Stimulated activated naive CD8-positive, alpha-beta T cell treated with anti-CD3 and anti-CD28 coated beads, Interleukin-15, amount 100 ng/mL, for 72 hours (primary cell): ENCODE data around the gene MYEOV.
A peak's percentile ranks its signal among the peaks of the same experiment; 100 is the strongest.

Experiments
- ATAC-seq: fragments of 150-1000 bp; cut with Tn5 transposase; 2 replicates; pipeline ENCODE4 v1.10.0; 2021; ENCODE audit warnings: mild to moderate bottlenecking, moderate library complexity
- DNase-seq, 2 donors: peaks; one replicate each; pipeline ENCODE4 v3.0.0; 2021 to 2022
- H3K27ac Mint-ChIP-seq, 2 donors: one replicate each; pipeline ENCODE4 v1.8.0; 2022; ENCODE audit warnings: mild to moderate bottlenecking in 2 of 2, mixed read lengths in 2 of 2, moderate library complexity in 2 of 2
- H3K27me3 Mint-ChIP-seq: one replicate; pipeline ENCODE4 v1.8.0; 2022; ENCODE audit warnings: mixed read lengths
- H3K4me1 Mint-ChIP-seq: one replicate; pipeline ENCODE4 v1.8.0; 2022; ENCODE audit warnings: mild to moderate bottlenecking, mixed read lengths
- H3K4me3 Mint-ChIP-seq, 2 donors: one replicate each; pipeline ENCODE4 v1.8.0; 2022; ENCODE audit warnings: mild to moderate bottlenecking in 2 of 2, mixed read lengths in 2 of 2, moderate library complexity in 1 of 2
- H3K9me3 Mint-ChIP-seq, 2 donors: one replicate each; pipeline ENCODE4 v1.8.0; 2022; ENCODE audit warnings: mixed read lengths in 2 of 2

The MYEOV gene

GRCh38 chr11:69274531-69275016 is 19.4 kb upstream of the MYEOV start:
- ATAC-seq: no peak
- no peak for DNase-seq
- Mint-ChIP-seq H3K4me1 (no peaks in the 10 kb centered on the region), H3K27ac (no peak overlapping the region), H3K4me3 (no peak overlapping the region), H3K9me3 (peaks cover 6 to 7% of the 10 kb centered on the region in 2 donors), H3K27me3 (no peaks in the 10 kb centered on the region)

- peaks cover 6 to 7% of the 10 kb centered on the region in 2 donors for H3K9me3 Mint-ChIP-seq
- H3K27ac Mint-ChIP-seq: no peak overlapping the region
- H3K4me1 Mint-ChIP-seq: no peaks in the 10 kb centered on the region
- DNase-seq (no peak), ATAC-seq (no peak)
- H3K4me3 Mint-ChIP-seq: no peak overlapping the region
- H3K27me3 Mint-ChIP-seq: no peaks in the 10 kb centered on the region
Observed at GRCh38 chr11:69275178-69275577, 18.8 kb upstream of the MYEOV start.

- no peak overlapping the region for H3K4me3 Mint-ChIP-seq
- no peak for ATAC-seq
- H3K4me1 Mint-ChIP-seq: no peaks in the 10 kb centered on the region
- H3K27ac Mint-ChIP-seq: no peak overlapping the region
- no peak for DNase-seq
- peaks cover 6 to 7% of the 10 kb centered on the region in 2 donors for H3K9me3 Mint-ChIP-seq
- no peaks in the 10 kb centered on the region for H3K27me3 Mint-ChIP-seq
Observed at GRCh38 chr11:69276165-69276564, 17.8 kb upstream of the MYEOV start.

GRCh38 chr11:69277074-69277809 is 16.7 kb upstream of the MYEOV start:
- Mint-ChIP-seq H3K9me3 (peaks cover under 1 to 2% of the 10 kb centered on the region in 2 donors), H3K27me3 (no peaks in the 10 kb centered on the region), H3K4me1 (no peaks in the 10 kb centered on the region), H3K27ac (no peak overlapping the region), H3K4me3 (no peak overlapping the region)
- ATAC-seq (no peak), DNase-seq (no peak)

DNA sequence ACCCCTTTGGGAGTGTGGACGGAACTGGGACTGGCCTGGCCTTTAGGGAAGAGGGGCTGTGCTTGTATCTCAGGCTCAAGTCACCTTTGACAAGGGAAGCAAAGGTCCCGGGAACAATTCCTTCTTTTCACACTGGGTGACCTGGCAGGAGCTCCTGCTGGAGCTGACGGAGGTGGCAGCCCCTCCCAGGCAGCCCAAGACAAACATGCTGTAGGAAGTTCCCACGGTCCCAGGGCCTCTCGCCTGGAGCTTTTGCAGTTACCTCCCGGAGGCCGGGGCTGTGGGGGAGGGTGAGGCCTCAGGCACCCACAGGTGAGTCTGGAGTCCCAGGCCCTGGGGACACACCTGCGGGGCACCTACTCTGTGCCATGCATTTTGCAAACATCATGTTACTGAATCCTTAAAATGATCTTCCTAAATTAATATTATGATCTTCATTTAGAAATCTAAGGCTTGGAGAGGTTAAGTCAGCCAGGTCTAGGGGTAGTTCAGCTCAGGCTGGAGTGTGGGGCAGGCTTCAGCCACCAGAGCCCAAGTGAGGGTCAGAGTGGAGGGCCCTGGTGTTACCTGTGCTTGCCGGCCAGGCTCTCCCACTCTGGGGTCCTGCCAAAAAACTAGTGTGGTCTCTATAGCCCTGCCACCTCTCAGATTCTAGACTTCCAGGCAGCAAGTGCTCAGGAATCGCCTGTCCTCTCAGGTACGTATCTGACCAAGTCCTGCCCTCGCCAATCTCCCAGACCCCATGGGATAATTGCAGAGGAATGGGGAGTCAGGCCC is 15.7 kb upstream of the MYEOV start:
- DNase-seq (no peak), ATAC-seq (no peak)
- H3K27ac Mint-ChIP-seq: no peak overlapping the region
- no peaks in the 10 kb centered on the region for H3K9me3 Mint-ChIP-seq
- H3K4me3 Mint-ChIP-seq: no peak overlapping the region
- no peaks in the 10 kb centered on the region for H3K27me3 Mint-ChIP-seq
- no peaks in the 10 kb centered on the region for H3K4me1 Mint-ChIP-seq

GRCh38 chr11:69280451-69280850 is 13.5 kb upstream of the MYEOV start:
- ATAC-seq (no peak), DNase-seq (no peak)
- Mint-ChIP-seq H3K27me3 (peaks cover 3% of the 10 kb centered on the region), H3K4me3 (no peak overlapping the region), H3K9me3 (no peaks in the 10 kb centered on the region), H3K4me1 (no peaks in the 10 kb centered on the region), H3K27ac (no peak overlapping the region)

DNA sequence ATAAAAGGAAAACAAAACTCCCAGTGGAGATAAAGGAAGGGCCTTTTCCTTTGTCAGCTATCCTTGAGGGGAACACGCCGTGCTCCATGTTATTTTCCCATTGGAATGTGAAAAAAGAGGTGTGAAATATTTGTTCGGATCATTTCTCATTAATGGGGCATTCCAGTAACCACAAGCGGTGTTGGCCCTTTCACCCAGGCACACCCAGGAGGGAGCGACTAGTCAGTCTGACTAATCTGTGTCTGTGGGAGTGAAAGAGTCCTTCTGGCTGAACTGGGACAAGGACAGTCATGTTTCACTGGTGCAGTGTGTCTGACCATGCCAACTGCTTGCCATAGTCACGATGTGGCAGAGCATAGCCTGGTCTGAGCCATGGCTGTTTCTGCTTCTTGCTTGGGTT is 13.0 kb upstream of the MYEOV start:
- no peak overlapping the region for H3K27ac Mint-ChIP-seq
- no peak for DNase-seq
- no peaks in the 10 kb centered on the region for H3K9me3 Mint-ChIP-seq
- no peaks in the 10 kb centered on the region for H3K4me1 Mint-ChIP-seq
- H3K27me3 Mint-ChIP-seq: peaks cover 9% of the 10 kb centered on the region
- H3K4me3 Mint-ChIP-seq: no peak overlapping the region
- no peak for ATAC-seq

DNA sequence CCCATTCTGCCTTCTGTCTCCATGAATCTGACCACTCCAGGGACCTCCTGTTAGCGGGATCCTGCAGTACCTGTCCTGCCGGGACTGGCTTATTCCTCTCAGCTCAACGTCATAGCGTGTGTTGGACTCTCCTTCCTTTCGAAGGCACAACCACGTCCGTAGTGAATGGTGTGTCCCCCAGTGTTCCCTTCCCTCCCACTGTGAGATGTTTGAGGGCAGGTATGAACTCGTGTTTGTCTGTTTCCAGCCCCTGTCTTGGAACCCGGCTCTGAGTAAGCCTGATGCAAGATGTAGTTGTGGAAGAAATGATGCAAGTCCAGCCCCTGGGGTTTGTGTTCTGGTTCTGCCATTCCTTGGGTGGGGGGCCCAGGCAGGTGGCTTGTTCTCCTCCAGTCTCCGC is 10.5 kb upstream of the MYEOV start:
- Mint-ChIP-seq H3K27ac (no peak overlapping the region), H3K4me3 (no peak overlapping the region), H3K4me1 (no peaks in the 10 kb centered on the region), H3K9me3 (no peaks in the 10 kb centered on the region), H3K27me3 (peaks cover 14% of the 10 kb centered on the region)
- DNase-seq (no peak), ATAC-seq (no peak)

DNA sequence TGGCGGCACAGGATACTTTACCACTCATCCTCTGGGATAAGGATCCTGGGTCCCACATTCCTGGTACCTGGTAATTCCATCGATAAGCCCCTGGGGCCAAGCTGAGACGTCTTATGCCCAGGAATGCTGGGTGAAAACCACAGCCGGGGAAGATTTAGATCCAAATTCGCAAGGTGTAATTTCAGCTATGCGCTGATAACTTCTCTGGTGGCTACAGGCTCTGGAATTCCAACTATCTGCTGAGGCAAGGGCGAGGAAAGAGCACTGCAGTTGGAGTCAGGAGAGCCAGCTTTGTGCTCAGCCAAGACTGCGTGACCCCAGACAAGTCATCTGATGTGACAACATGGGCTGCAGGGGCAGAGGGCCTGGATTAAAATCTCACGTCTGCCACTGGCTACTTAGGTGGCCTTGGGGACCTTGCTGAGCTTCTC is 9.9 kb upstream of the MYEOV start:
- ATAC-seq: no peak
- Mint-ChIP-seq H3K9me3 (no peaks in the 10 kb centered on the region), H3K4me1 (no peaks in the 10 kb centered on the region), H3K27me3 (peaks cover 14% of the 10 kb centered on the region), H3K27ac (no peak overlapping the region), H3K4me3 (no peak overlapping the region)
- DNase-seq: no peak

- Mint-ChIP-seq H3K4me3 (no peak overlapping the region), H3K27me3 (peaks cover 14% of the 10 kb centered on the region), H3K4me1 (no peaks in the 10 kb centered on the region), H3K27ac (peak overlapping the region in 1 of 2 donors; percentile 74), H3K9me3 (no peaks in the 10 kb centered on the region)
- ATAC-seq (no peak), DNase-seq (no peak)
Observed at GRCh38 chr11:69285091-69285490, 8.9 kb upstream of the MYEOV start.

- no peak for DNase-seq
- no peak overlapping the region for H3K4me3 Mint-ChIP-seq
- no peaks in the 10 kb centered on the region for H3K4me1 Mint-ChIP-seq
- ATAC-seq: no peak
- H3K27ac Mint-ChIP-seq: no peak overlapping the region
- peaks cover 14% of the 10 kb centered on the region for H3K27me3 Mint-ChIP-seq
- H3K9me3 Mint-ChIP-seq: no peaks in the 10 kb centered on the region
Observed at GRCh38 chr11:69285766-69286165, 8.2 kb upstream of the MYEOV start.

GRCh38 chr11:69286374-69287371 is 7.3 kb upstream of the MYEOV start:
- Mint-ChIP-seq H3K27me3 (peaks cover 14% of the 10 kb centered on the region), H3K9me3 (no peaks in the 10 kb centered on the region), H3K4me1 (no peaks in the 10 kb centered on the region), H3K27ac (no peak overlapping the region), H3K4me3 (no peak overlapping the region)
- ATAC-seq (no peak), DNase-seq (no peak)

- Mint-ChIP-seq H3K9me3 (no peaks in the 10 kb centered on the region), H3K4me1 (peaks cover 4% of the 10 kb centered on the region), H3K27ac (no peak overlapping the region), H3K4me3 (no peak overlapping the region), H3K27me3 (peaks cover 14% of the 10 kb centered on the region)
- DNase-seq (no peak), ATAC-seq (no peak)
Observed at GRCh38 chr11:69287968-69288882, 5.7 kb upstream of the MYEOV start.

GRCh38 chr11:69288883-69289242 is 5.1 kb upstream of the MYEOV start:
- H3K4me3 Mint-ChIP-seq: no peak overlapping the region
- ATAC-seq: no peak
- no peak overlapping the region for H3K27ac Mint-ChIP-seq
- DNase-seq: no peak
- H3K9me3 Mint-ChIP-seq: no peaks in the 10 kb centered on the region
- peaks cover 14% of the 10 kb centered on the region for H3K27me3 Mint-ChIP-seq
- H3K4me1 Mint-ChIP-seq: peaks cover 7% of the 10 kb centered on the region

DNA sequence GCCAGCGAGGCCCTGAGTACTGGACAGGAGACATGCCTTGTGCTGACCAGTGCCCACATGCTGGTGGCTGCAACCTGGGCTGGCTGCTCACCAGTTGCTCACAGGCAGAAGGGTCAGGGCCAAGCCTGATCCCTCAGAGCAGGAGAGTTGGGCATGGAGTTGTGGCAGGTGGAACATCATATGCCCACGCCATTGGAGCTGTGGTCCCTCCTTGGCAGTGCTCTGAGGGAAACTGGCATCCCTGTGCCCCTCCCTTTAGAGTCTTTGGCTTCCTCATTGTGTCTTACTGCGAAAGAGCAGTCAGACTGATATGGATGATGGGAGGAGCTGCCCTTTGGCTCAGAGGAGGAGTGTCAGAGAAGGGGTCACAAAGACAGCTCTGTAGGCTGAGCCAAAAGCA is 3.1 kb upstream of the MYEOV start:
- Mint-ChIP-seq H3K9me3 (no peaks in the 10 kb centered on the region), H3K4me3 (no peak overlapping the region), H3K27ac (no peak overlapping the region), H3K4me1 (peaks cover 15% of the 10 kb centered on the region), H3K27me3 (peaks cover 8% of the 10 kb centered on the region)
- DNase-seq: no peak
- no peak for ATAC-seq
